ENCODE data around the gene DEGS2. TPM values are rescaled to one million over a fixed set of nuclear protein-coding genes. Genes with fewer than 3 reads are reported as not detected.

DEGS2 gene
- total and polyA plus RNA-seq, 2 of the 13 experiments (the other 11 are each of a cell fraction or from before 2014, with no cell fraction given): 0.09 TPM

DNA sequence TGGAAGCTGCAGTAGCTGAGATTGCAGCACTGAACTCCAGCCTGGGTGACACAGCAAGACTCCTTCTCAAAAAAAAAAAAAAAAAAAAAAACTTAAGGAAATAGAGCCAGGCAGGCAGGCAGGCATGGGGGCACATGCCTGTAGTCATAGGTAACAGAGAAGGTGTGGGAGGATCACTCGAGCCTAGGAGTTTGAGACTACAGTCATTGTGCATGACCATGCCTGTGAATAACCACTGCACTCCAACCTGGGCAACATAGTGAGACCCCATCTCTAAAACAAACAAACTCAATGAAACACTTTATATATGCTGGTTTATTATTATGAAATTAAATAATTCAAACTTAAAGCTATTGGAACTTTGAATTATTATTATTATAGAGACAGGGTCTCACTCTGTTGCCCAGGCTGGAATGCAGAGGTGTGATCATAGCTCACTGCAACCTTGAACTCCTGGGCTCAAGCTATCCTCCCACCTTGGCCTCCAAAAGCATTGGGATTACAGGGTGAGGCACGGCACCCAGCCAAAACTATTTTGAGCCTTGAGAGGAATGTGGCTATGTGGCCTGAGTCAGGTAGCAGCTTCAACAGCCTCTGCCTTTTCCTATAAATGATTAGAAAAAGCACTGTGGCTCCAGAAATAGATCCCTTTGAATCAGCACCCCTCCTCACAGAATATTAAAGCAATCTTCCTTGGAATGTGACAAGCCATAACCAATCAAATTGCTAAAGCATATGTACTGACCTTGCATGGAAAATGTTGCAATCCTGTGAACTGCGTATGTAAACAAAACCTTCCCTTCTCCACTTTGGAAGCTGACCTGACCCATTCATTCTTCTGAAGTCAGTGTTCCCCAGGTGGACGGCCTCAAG lies 44.8 kb upstream of the DEGS2 start (continued):
- TF ChIP-seq, protein P1, sequence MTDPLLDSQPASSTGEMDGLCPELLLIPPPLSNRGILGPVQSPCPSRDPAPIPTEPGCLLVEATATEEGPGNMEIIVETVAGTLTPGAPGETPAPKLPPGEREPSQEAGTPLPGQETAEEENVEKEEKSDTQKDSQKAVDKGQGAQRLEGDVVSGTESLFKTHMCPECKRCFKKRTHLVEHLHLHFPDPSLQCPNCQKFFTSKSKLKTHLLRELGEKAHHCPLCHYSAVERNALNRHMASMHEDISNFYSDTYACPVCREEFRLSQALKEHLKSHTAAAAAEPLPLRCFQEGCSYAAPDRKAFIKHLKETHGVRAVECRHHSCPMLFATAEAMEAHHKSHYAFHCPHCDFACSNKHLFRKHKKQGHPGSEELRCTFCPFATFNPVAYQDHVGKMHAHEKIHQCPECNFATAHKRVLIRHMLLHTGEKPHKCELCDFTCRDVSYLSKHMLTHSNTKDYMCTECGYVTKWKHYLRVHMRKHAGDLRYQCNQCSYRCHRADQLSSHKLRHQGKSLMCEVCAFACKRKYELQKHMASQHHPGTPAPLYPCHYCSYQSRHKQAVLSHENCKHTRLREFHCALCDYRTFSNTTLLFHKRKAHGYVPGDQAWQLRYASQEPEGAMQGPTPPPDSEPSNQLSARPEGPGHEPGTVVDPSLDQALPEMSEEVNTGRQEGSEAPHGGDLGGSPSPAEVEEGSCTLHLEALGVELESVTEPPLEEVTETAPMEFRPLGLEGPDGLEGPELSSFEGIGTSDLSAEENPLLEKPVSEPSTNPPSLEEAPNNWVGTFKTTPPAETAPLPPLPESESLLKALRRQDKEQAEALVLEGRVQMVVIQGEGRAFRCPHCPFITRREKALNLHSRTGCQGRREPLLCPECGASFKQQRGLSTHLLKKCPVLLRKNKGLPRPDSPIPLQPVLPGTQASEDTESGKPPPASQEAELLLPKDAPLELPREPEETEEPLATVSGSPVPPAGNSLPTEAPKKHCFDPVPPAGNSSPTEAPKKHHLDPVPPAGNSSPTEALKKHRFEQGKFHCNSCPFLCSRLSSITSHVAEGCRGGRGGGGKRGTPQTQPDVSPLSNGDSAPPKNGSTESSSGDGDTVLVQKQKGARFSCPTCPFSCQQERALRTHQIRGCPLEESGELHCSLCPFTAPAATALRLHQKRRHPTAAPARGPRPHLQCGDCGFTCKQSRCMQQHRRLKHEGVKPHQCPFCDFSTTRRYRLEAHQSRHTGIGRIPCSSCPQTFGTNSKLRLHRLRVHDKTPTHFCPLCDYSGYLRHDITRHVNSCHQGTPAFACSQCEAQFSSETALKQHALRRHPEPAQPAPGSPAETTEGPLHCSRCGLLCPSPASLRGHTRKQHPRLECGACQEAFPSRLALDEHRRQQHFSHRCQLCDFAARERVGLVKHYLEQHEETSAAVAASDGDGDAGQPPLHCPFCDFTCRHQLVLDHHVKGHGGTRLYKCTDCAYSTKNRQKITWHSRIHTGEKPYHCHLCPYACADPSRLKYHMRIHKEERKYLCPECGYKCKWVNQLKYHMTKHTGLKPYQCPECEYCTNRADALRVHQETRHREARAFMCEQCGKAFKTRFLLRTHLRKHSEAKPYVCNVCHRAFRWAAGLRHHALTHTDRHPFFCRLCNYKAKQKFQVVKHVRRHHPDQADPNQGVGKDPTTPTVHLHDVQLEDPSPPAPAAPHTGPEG (CRISPR knock-in tag; IDR thresholded peaks at IDR 0.05): 0 out of 2 replicates have a peak, but pooled peaks have one; percentile 19
- TF ChIP-seq, protein P2, sequence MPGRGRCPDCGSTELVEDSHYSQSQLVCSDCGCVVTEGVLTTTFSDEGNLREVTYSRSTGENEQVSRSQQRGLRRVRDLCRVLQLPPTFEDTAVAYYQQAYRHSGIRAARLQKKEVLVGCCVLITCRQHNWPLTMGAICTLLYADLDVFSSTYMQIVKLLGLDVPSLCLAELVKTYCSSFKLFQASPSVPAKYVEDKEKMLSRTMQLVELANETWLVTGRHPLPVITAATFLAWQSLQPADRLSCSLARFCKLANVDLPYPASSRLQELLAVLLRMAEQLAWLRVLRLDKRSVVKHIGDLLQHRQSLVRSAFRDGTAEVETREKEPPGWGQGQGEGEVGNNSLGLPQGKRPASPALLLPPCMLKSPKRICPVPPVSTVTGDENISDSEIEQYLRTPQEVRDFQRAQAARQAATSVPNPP (CRISPR knock-in tag; IDR thresholded peaks at IDR 0.05): no peak
- peak; percentile 80 for TF ChIP-seq NR2C2 (CRISPR knock-in tag; IDR thresholded peaks at IDR 0.05; ENCODE audit: borderline replicate concordance)
- peak; percentile 66; the same call in 1 of the 2 replicates for TF ChIP-seq ZMYM2 (CRISPR knock-in tag; IDR thresholded peaks at IDR 0.05)
- TF ChIP-seq SOX6 (IDR thresholded peaks at IDR 0.05): no peak
- TF ChIP-seq SOX6 (CRISPR knock-in tag; IDR thresholded peaks at IDR 0.05): peak; percentile 86
- TF ChIP-seq TCF7 (IDR thresholded peaks at IDR 0.05; ENCODE audit: low read depth): peak; percentile 69
- no peak for TF ChIP-seq MBNL3 (CRISPR knock-in tag; conservative IDR thresholded peaks at IDR 0.05)
- TF ChIP-seq JDP2 (CRISPR knock-in tag; IDR thresholded peaks at IDR 0.05; ENCODE audit: borderline replicate concordance): no peak
- peak; percentile 81 for TF ChIP-seq NCOA2 (CRISPR knock-in tag; IDR thresholded peaks at IDR 0.05)
- TF ChIP-seq ZNF382 (CRISPR knock-in tag; IDR thresholded peaks at IDR 0.05; ENCODE audit: borderline replicate concordance): no peak
- no peak for TF ChIP-seq ZNF781 (CRISPR knock-in tag; IDR thresholded peaks at IDR 0.05; ENCODE audit: borderline replicate concordance, not compliant biosample characterization)
- TF ChIP-seq ZNF614 (CRISPR knock-in tag; IDR thresholded peaks at IDR 0.05; ENCODE audit: borderline replicate concordance): peak; percentile 53; the same call in 1 of the 2 replicates
- TF ChIP-seq GATAD2A (CRISPR knock-in tag; IDR thresholded peaks at IDR 0.05): peak; percentile 96
- TF ChIP-seq RBAK (CRISPR knock-in tag; IDR thresholded peaks at IDR 0.05): no peak
- peak; percentile 87 for TF ChIP-seq NR2F6 (IDR thresholded peaks at IDR 0.05)
- TF ChIP-seq NR2F6 (CRISPR knock-in tag; IDR thresholded peaks at IDR 0.05): peak; percentile 93
- 0 out of 4 replicates have a peak, but pooled peaks of 1 of the 2 experiments have one; percentile 5 for TF ChIP-seq MAFK (conservative IDR thresholded peaks at IDR 0.05 in 1 of 2, IDR thresholded peaks at IDR 0.05 in 1 of 2; ENCODE audit: low read length in 2 of 2)
- peak; percentile 46; the same call in 1 of the 2 replicates for TF ChIP-seq NCOR1 (IDR thresholded peaks at IDR 0.05; ENCODE audit: borderline replicate concordance, low read length)
- TF ChIP-seq FOSL1 (CRISPR knock-in tag; IDR thresholded peaks at IDR 0.05; ENCODE audit: borderline replicate concordance): no peak
- TF ChIP-seq, protein P3, sequence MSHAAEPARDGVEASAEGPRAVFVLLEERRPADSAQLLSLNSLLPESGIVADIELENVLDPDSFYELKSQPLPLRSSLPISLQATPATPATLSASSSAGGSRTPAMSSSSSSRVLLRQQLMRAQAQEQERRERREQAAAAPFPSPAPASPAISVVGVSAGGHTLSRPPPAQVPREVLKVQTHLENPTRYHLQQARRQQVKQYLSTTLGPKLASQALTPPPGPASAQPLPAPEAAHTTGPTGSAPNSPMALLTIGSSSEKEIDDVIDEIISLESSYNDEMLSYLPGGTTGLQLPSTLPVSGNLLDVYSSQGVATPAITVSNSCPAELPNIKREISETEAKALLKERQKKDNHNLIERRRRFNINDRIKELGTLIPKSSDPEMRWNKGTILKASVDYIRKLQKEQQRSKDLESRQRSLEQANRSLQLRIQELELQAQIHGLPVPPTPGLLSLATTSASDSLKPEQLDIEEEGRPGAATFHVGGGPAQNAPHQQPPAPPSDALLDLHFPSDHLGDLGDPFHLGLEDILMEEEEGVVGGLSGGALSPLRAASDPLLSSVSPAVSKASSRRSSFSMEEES (CRISPR knock-in tag; IDR thresholded peaks at IDR 0.05): 0 out of 2 replicates have a peak, but pooled peaks have one; percentile 26
- TF ChIP-seq TCF7L2 (IDR thresholded peaks at IDR 0.05; ENCODE audit: low read depth, low read length): no peak
- 0 out of 2 replicates have a peak, but pooled peaks have one; percentile 31 for TF ChIP-seq BRD4 (CRISPR knock-in tag; IDR thresholded peaks at IDR 0.05)

All from HepG2 (cell line).